GM12873 (cell line): ENCODE data around the gene CAND2.

ENCODE experiments used
- CTCF ChIP-seq: IDR thresholded peaks from 2 replicates; pipeline ENCODE4 v1.5.1; 2012; ENCODE audit warnings: low read depth, mild to moderate bottlenecking, moderate library complexity, low read length, control low read depth; ENCODE audit not compliant: insufficient read depth; ENCODE audit errors: missing control alignments

Gene CAND2

GRCh38 chr3:12833222-12834161 lies 37.0 kb downstream of the CAND2 start:
- TF ChIP-seq CTCF: no peak

- TF ChIP-seq CTCF: no peak
These were observed 38.7 kb downstream of the CAND2 start for GRCh38 chr3:12835052-12835665.

- no peak for TF ChIP-seq CTCF
These were observed 41.0 kb downstream of the CAND2 start for GRCh38 chr3:12837295-12837986.

GRCh38 chr3:12838179-12838965 lies 41.9 kb downstream of the CAND2 start:
- TF ChIP-seq CTCF: no peak

- TF ChIP-seq CTCF: no peak
These were observed 42.9 kb downstream of the CAND2 start for GRCh38 chr3:12839156-12839946.

GRCh38 chr3:12840591-12841148 lies 44.2 kb downstream of the CAND2 start:
- TF ChIP-seq CTCF: no peak
